Neural progenitor cell (in vitro differentiated cells): ENCODE results near the gene ERBB4. TPM values are rescaled to one million over a fixed set of nuclear protein-coding genes. Genes with fewer than 3 reads are reported as not detected.
A peak's percentile ranks its signal among the peaks of the same experiment; 100 is the strongest.

Experiments used
- DNase-seq: peaks from one replicate; pipeline ENCODE4 v3.0.0-alpha.2; 2016; ENCODE audit warnings: low spot score
- H2AFZ ChIP-seq: fragments of 200-600 bp; sonication (generic); replicated peaks from 2 replicates; pipeline ENCODE4 v1.6.1; 2016; ENCODE audit warnings: antibody characterized with exemption
- H3F3A ChIP-seq: fragments of 200-600 bp; sonication (generic); 2 replicates; pipeline ENCODE4 v1.6.1; 2016; ENCODE audit warnings: antibody characterized with exemption, low read depth
- H3K27ac ChIP-seq: fragments of 200-600 bp; sonication (generic); 2 replicates; pipeline ENCODE4 v1.5.1; 2016; ENCODE audit warnings: mild to moderate bottlenecking
- H3K27me3 ChIP-seq: fragments of 200-600 bp; sonication (generic); 2 replicates; pipeline ENCODE4 v1.6.1; 2016; ENCODE audit warnings: mild to moderate bottlenecking, moderate library complexity
- H3K36me3 ChIP-seq: fragments of 200-600 bp; sonication (generic); 2 replicates; pipeline ENCODE4 v1.5.1; 2016
- H3K4me1 ChIP-seq: fragments of 200-600 bp; sonication (generic); 2 replicates; pipeline ENCODE4 v1.6.1; 2016; ENCODE audit warnings: mixed run types
- H3K4me2 ChIP-seq: fragments of 200-600 bp; sonication (generic); 2 replicates; pipeline ENCODE4 v1.6.1; 2016
- H3K4me3 ChIP-seq: fragments of 200-600 bp; sonication (generic); 2 replicates; pipeline ENCODE4 v1.5.1; 2016
- H3K79me2 ChIP-seq: fragments of 200-600 bp; sonication (generic); 2 replicates; pipeline ENCODE4 v1.6.1; 2016; ENCODE audit warnings: low read depth
- H3K9ac ChIP-seq: fragments of 200-600 bp; sonication (generic); 2 replicates; pipeline ENCODE4 v1.6.1; 2016
- H3K9me3 ChIP-seq: fragments of 200-600 bp; sonication (generic); 2 replicates; pipeline ENCODE4 v1.5.1; 2016; ENCODE audit warnings: low read depth
- H4K20me1 ChIP-seq: fragments of 200-600 bp; sonication (generic); 2 replicates; pipeline ENCODE4 v1.6.1; 2016; ENCODE audit warnings: low read depth
- H3K27ac Mint-ChIP-seq: 3 replicates; pipeline ENCODE4 v1.8.0; 2021; ENCODE audit warnings: mixed read lengths
- H3K27me3 Mint-ChIP-seq: 2 replicates; pipeline ENCODE4 v1.8.0; 2022; ENCODE audit warnings: low read depth, mild to moderate bottlenecking, inconsistent platforms, moderate library complexity, mixed read lengths; ENCODE audit not compliant: insufficient read depth
- H3K36me3 Mint-ChIP-seq: 3 replicates; pipeline ENCODE4 v1.8.0; 2021; ENCODE audit warnings: mixed read lengths
- H3K4me1 Mint-ChIP-seq: 3 replicates; pipeline ENCODE4 v1.8.0; 2021; ENCODE audit warnings: mixed read lengths
- H3K4me3 Mint-ChIP-seq: 3 replicates; pipeline ENCODE4 v1.8.0; 2021; ENCODE audit warnings: mild to moderate bottlenecking, moderate library complexity, mixed read lengths
- H3K9me3 Mint-ChIP-seq: 3 replicates; pipeline ENCODE4 v1.8.0; 2020; ENCODE audit warnings: mixed read lengths
- CTCF ChIP-seq: fragments of 200-600 bp; sonication (generic); IDR thresholded peaks from 2 replicates; pipeline ENCODE4 v1.5.1; 2017; ENCODE audit warnings: antibody characterized with exemption, mild to moderate bottlenecking
- EZH2 ChIP-seq: fragments of 200-600 bp; sonication (generic); IDR thresholded peaks from 2 replicates; pipeline ENCODE4 v1.6.1; 2017; ENCODE audit warnings: antibody characterized with exemption, mild to moderate bottlenecking, moderate library complexity
- EZH2phosphoT487 ChIP-seq: fragments of 200-600 bp; sonication (generic); IDR thresholded peaks from 2 replicates; pipeline ENCODE4 v1.6.1; 2017; ENCODE audit warnings: antibody characterized with exemption
- total RNA-seq: library from RNA; depleted of rRNA; stranded (reverse); fragments of >200 nt; gene quantifications from 2 replicates; pipeline ENCODE4 v1.2.3, GENCODE V29; 2015; ENCODE audit warnings: low replicate concordance

ERBB4 gene
- total RNA-seq, 1 donor from 2014 or later: 1.5 TPM

GRCh38 chr2:211429256-211429920 is 1109.2 kb downstream of the ERBB4 start:
- Histone ChIP-seq H3K4me3 (no peak overlapping the region), H3K4me2 (no peak overlapping the region), H3K27ac (no peak overlapping the region), H3K4me1 (no peaks in the 10 kb centered on the region), H4K20me1 (no peaks in the 10 kb centered on the region), H3K9me3 (no peaks in the 10 kb centered on the region), H3F3A (no peaks in the 10 kb centered on the region), H3K79me2 (no peaks in the 10 kb centered on the region), H3K36me3 (no peaks in the 10 kb centered on the region), H2AFZ (no peak overlapping the region), H3K9ac (no peak overlapping the region), H3K27me3 (no peaks in the 10 kb centered on the region)
- DNase-seq: no peak
- Mint-ChIP-seq H3K4me1 (peaks cover 5% of the 10 kb centered on the region), H3K27ac (no peak overlapping the region), H3K27me3 (no peaks in the 10 kb centered on the region), H3K9me3 (no peaks in the 10 kb centered on the region), H3K36me3 (peaks cover 2% of the 10 kb centered on the region), H3K4me3 (no peak overlapping the region)
- no peak for TF ChIP-seq CTCF

GRCh38 chr2:211426240-211426639 is 1112.4 kb downstream of the ERBB4 start:
- Mint-ChIP-seq H3K4me1 (peaks cover 5% of the 10 kb centered on the region), H3K27me3 (no peaks in the 10 kb centered on the region), H3K9me3 (no peaks in the 10 kb centered on the region), H3K36me3 (peaks cover 8% of the 10 kb centered on the region), H3K4me3 (no peak overlapping the region), H3K27ac (no peak overlapping the region)
- H3K4me3 ChIP-seq: no peak overlapping the region
- no peak overlapping the region for H3K9ac ChIP-seq
- no peaks in the 10 kb centered on the region for H4K20me1 ChIP-seq
- H3K9me3 ChIP-seq: no peaks in the 10 kb centered on the region
- no peaks in the 10 kb centered on the region for H3K36me3 ChIP-seq
- no peak overlapping the region for H3K27ac ChIP-seq
- no peaks in the 10 kb centered on the region for H3K4me1 ChIP-seq
- H2AFZ ChIP-seq: no peak overlapping the region
- no peaks in the 10 kb centered on the region for H3F3A ChIP-seq
- H3K4me2 ChIP-seq: no peak overlapping the region
- DNase-seq: no peak
- no peaks in the 10 kb centered on the region for H3K79me2 ChIP-seq
- no peaks in the 10 kb centered on the region for H3K27me3 ChIP-seq
- TF ChIP-seq EZH2 (no peak), CTCF (no peak), EZH2phosphoT487 (no peak)

GRCh38 chr2:211423018-211423417 is 1115.6 kb downstream of the ERBB4 start:
- no peaks in the 10 kb centered on the region for H3K79me2 ChIP-seq
- no peaks in the 10 kb centered on the region for H3F3A ChIP-seq
- Mint-ChIP-seq H3K36me3 (peaks cover 19% of the 10 kb centered on the region), H3K4me1 (peaks cover 5% of the 10 kb centered on the region), H3K27me3 (no peaks in the 10 kb centered on the region), H3K27ac (no peak overlapping the region), H3K4me3 (no peak overlapping the region), H3K9me3 (no peaks in the 10 kb centered on the region)
- no peak overlapping the region for H3K27ac ChIP-seq
- no peak overlapping the region for H3K9ac ChIP-seq
- no peaks in the 10 kb centered on the region for H3K27me3 ChIP-seq
- TF ChIP-seq EZH2phosphoT487: no peak
- no peak for TF ChIP-seq CTCF
- no peak for TF ChIP-seq EZH2
- H3K4me1 ChIP-seq: no peaks in the 10 kb centered on the region
- H3K9me3 ChIP-seq: no peaks in the 10 kb centered on the region
- peak overlapping the region; percentile 22 for H2AFZ ChIP-seq
- H3K4me2 ChIP-seq: no peak overlapping the region
- H4K20me1 ChIP-seq: no peaks in the 10 kb centered on the region
- H3K4me3 ChIP-seq: no peak overlapping the region
- no peaks in the 10 kb centered on the region for H3K36me3 ChIP-seq
- DNase-seq: no peak
